GM19455 (cell line): Measurements from ENCODE around the gene OR4C16.

ENCODE experiments used
- ATAC-seq: cut with Tn5 transposase; IDR thresholded peaks from one replicate; pipeline ENCODE4 v1.9.1; 2021; ENCODE audit not compliant: unreplicated experiment

OR4C16 gene, protein sequence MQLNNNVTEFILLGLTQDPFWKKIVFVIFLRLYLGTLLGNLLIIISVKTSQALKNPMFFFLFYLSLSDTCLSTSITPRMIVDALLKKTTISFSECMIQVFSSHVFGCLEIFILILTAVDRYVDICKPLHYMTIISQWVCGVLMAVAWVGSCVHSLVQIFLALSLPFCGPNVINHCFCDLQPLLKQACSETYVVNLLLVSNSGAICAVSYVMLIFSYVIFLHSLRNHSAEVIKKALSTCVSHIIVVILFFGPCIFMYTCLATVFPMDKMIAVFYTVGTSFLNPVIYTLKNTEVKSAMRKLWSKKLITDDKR

DNA sequence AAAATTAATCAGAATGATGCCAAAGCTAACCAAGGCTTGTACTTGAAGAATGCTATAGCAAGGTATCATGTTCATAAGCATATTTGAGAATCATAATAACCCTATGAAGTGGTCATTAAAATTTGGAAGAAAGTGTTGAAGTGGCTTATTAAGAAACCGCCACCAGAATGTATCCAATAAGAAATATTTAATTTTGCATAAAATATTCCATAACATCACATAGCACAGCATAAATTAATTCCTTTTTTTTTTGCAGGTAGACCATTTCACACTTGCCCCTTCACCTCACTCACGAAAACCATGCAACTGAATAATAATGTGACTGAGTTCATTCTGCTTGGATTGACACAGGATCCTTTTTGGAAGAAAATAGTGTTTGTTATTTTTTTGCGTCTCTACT, at the start of gene OR4C16:
Gene OR4C16, plus strand, starts transcription at position 301 of the 400 bp plus-strand sequence. Its CDS starts 0 bp downstream, at position 301.
- no peak for ATAC-seq

DNA sequence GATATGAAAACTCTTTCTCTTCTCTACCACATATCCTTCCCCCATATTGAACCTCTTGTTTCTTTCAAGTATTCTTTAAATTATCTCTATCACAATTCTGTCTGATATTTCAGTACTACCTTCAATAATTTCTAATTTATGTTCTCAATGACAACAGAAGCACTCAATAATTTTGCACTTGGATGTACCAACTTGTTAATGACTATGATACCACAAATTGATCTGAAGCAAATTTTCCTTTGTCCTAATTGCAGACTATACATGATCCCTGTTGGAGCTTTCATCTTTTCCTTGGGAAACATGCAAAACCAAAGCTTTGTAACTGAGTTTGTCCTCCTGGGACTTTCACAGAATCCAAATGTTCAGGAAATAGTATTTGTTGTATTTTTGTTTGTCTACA, 17.8 kb upstream of the OR4C16 start, which contains the start of gene OR4C15:
Gene OR4C15, plus strand, starts transcription at position 301 of the 400 bp plus-strand sequence. Its CDS starts 0 bp downstream, at position 301.
- no peak for ATAC-seq

DNA sequence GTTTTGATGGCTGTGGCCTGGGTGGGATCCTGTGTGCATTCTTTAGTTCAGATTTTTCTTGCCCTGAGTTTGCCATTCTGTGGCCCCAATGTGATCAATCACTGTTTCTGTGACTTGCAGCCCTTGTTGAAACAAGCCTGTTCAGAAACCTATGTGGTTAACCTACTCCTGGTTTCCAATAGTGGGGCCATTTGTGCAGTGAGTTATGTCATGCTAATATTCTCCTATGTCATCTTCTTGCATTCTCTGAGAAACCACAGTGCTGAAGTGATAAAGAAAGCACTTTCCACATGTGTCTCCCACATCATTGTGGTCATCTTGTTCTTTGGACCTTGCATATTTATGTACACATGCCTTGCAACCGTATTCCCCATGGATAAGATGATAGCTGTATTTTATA, 620 bp downstream of the OR4C16 start:
- no peak for ATAC-seq

DNA sequence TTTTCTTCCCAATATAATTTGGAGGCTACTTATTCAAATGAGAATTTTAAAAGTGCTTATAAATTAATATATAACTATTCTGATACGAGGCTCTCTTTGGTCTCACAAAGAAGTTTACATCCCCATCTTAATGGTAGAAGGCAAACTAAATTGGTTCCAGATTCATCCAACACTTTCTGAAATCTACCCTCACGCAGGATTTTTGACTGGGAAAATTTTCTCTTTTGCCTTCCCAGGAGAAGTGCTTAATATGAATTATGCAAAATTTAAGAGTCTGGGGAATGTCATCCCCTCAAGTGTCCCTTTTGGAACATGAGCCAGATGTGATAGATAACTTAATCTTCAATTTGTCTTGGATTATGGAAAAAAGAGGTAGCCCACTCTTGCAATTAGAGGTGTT, 35.6 kb downstream of the OR4C16 start, which contains the start of gene OR4C11:
Gene OR4C11, minus strand, starts transcription at position 101 of the 400 bp plus-strand sequence. CDS start 3,272 bp downstream, outside the sequence.
- no peak for ATAC-seq
